SHP77 (cell line): Measurements from ENCODE around the gene RNF150.
A peak's percentile ranks its signal among the peaks of the same experiment; 100 is the strongest.
"Not testable (repeated sequence)": the region's sequence is repeated elsewhere in the genome, so short reads cannot be mapped to it uniquely, and the experiment has no call there.

Source experiments
- DNase-seq, 2 experiments: peaks; one replicate each; lab custom pipeline; 2025; lab: John Stamatoyannopoulos, UW

The RNF150 gene

GRCh38 chr4:141133146-141133998 lies at the start of gene RNF150:
Gene RNF150, minus strand, starts transcription at chr4:141133469.
- DNase-seq: peak; percentile 68 to 73

DNA sequence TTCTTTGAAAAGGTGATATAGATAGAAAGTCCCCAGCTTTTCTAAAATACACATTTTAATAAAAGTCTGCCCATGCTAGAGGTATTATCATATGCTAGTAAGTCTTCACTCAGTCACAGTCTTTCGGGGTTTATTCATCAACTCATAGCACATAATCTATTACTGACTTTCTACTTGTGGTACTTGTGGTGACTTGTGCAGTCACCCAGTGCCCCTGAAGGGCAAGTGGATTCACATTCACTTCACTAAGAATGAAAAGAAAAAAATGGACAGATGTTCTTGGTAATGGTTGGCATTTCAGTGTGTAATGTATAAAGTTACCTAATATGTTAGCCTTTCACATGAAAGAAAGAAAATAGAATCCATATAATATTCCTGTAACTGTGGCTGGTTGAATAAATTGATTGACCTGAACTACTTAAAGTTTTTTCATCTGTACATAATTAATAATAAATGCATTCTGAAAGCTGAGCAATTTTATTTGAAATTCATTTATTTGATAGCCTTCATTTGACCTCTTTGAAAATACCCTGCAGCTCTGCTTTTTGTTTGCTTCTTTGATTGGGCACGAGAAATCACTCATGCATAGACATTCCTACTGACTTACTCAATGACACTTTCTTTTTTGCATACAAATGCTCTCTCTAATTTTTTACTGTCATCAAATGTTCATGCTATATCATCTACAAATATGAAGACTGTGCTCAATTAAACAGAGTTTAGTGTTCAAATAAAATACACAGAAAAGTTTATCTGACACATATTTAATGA lies 47.9 kb upstream of the RNF150 start:
- DNase-seq: no peak

- no peak for DNase-seq
These were observed 46.5 kb upstream of the RNF150 start for GRCh38 chr4:141179474-141180373.

DNA sequence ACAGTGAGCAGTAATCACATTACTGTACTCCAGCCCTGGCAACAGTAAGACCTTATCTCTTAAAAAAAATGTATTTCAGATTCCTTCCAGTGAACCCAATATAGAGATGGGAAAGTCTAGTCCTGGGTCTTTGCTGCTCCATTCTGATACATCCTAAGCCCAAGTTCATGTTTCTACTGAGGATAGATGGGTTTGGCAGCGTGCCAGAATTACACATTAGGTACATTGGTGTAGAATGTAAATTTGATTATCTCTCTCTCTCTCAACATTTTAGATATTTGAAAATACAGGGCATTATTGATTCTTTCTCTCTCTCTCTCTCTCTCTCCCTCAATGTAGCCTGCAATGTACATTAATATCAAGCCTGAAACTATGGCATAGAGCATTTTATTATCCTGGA lies 43.9 kb upstream of the RNF150 start:
- DNase-seq: no peak

GRCh38 chr4:141174457-141174856 lies 41.2 kb upstream of the RNF150 start:
- DNase-seq: no peak

DNA sequence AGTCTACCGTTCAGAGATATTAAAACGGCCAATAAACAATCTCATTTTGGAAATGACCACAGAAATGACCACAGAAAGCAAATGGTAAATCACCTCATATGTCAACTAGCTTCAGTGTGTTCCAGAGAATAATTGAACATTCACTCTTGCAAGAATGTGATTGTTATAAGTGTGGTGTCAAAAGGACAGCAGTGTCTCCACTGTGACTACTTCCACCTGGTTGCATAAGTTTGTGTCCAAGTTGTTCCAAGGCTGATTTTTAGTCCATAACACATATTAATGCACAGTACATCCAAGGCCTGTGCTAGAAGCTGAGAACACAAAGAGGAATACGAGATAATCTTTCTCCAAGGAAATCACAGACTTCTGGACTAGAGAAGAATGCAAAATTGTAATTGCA lies 37.4 kb upstream of the RNF150 start:
- no peak for DNase-seq

- DNase-seq: no peak
These were observed 36.1 kb upstream of the RNF150 start for GRCh38 chr4:141169391-141169790.

DNA sequence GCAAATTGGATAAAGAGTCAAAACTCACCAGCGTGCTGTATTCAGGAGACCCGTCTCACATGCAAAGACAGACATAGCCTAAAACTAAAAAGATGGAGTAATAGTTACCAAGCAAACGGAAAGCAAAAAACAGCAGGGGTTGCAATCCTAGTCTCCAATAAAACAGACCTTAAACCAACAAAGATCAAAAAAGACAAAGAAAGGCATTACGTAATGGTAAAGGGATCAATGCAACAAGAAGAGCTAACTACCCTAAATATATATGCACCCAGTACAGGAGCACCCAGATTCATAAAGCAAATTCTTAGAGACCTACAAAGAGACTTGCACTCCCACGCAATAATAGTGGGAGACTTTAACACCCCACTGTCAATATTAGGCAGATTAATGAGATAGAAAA lies 31.7 kb upstream of the RNF150 start:
- DNase-seq: not testable (repeated sequence)

- no peak for DNase-seq
These were observed 25.8 kb upstream of the RNF150 start for GRCh38 chr4:141159027-141159426.

GRCh38 chr4:141158219-141158618 lies 24.9 kb upstream of the RNF150 start:
- no peak for DNase-seq

DNA sequence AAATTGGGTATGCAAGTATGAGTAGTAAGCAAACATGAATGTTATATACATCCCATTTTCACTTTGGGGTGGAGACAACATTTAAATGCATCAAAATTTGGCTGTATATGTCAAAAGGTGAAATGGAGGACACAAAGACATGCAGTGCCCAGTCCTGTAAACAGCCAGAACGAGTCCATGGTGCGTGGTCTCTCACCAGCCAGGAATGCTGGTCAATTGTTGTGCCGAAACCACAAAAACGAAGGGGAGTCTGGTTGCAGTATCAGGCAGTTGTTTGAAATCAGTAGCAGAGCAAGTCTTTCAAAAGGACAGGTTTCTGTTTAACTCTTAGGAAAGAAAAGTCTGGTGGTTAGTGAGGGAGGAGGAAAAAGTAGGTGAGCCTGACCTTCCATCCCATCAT lies 22.3 kb upstream of the RNF150 start:
- no peak for DNase-seq

- no peak for DNase-seq
These were observed 21.5 kb upstream of the RNF150 start for GRCh38 chr4:141154725-141155124.

- no peak for DNase-seq
These were observed 20.7 kb upstream of the RNF150 start for GRCh38 chr4:141153751-141154510.

DNA sequence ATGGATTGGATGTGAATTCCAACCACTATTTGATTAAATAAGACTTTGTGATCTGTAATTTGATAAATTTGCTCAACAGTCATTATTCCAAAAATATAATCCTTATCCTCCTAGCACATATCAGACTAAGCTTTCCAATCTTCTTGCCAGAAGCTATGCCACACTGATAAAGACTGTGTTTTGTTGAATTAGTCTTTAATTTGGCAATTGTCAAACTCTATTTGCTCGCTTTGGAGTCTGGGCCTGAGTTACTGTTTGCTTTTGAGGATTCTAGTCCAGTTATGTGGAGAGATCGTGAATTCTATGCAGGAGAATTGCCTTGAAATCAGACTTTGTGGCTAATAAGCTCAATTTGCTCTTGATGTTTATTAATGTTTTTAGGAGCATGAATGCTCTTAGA lies 10.9 kb upstream of the RNF150 start:
- DNase-seq: no peak

DNA sequence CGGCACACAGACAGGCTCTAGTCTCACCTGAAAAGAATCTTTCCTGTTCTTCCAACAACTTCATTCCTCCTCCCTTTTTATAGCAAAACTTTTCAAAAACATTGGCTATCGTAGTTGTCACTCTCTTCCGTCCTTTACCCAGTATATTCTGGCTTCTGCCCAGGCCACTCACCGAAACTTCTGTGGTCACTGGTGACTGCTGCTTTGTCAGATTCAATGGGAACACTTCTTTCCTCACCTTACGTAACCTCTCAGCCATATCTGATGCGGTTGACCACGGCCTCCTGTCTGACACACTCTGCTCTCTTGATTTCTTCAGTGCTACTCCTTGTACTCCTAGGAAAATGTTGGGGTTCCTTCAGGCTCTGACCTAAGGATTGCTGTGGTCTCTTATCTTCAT lies 9.2 kb upstream of the RNF150 start:
- DNase-seq: no peak

GRCh38 chr4:141140391-141141200 lies 7.3 kb upstream of the RNF150 start:
- DNase-seq: no peak

DNA sequence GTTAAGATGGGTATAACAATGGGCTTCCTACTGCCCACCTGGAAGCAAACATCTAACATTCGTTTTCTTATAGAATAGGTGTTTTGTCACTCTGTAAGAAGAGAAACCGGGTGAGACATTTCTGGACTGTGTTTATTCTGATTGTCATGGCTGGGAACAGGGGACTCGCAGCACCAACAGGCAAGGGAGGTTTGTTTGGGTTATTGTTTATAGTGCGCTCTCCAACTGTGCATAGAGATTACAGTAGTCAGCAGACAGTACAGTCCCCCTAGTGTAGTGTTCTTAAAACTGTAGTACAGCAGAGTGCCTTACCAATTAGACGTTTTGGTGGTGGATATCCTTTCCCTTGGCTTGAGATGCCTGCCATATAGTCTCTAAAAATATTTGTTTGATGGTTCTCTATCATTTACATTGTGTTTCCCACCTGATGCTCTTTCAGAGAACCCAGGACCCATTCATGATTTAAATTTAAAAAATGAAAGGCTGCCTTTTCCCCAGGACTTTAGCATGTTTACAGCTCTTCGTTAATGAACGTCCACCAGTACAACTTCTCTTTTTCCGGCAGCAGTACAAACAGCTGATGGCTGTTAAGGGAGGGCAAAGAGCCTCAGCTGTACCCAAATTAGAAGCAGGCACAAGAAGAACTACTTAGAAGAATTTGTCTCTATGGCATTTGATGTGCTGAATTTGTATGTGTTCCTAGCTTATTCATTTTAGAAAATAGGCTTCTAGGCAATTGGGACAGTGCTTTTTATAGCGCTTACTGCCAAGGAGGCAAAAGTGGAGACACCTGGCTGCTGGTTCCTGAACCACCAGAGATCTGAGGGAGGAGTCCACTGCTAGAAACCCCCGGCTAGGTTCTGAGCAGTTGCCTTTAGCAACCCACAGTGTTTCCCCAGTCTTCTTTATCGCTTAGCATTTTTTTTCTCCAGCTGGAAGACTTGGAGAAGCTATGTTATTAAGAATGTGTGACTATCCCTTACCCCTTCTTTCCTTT lies 1.0 kb upstream of the RNF150 start:
- no peak for DNase-seq

- DNase-seq: peak in 1 of 2 experiments; percentile 1
These were observed 542 bp downstream of the RNF150 start for GRCh38 chr4:141132709-141133145.

GRCh38 chr4:141132072-141132708 lies 1.1 kb downstream of the RNF150 start:
- no peak for DNase-seq
